Fibroblast of lung (primary cell): ENCODE data around the gene FXYD1.

Experiments used
- EZH2 ChIP-seq: IDR thresholded peaks from 2 replicates; pipeline ENCODE4 v1.5.1; 2012; ENCODE audit warnings: low read length, control low read depth, mild to moderate bottlenecking; ENCODE audit errors: missing control alignments
- TF ChIP-seq, protein P1 (sequence below), 2 donors: IDR thresholded peaks in 1 of 2; conservative IDR thresholded peaks in 1 of 2; 1 replicate in 1 of 2; 2 replicates in 1 of 2; pipeline ENCODE4 v1.5.1; 2011 to 2012; ENCODE audit warnings: low read length in 2 of 2, control low read depth in 1 of 2, inconsistent platforms in 1 of 2, low read depth in 1 of 2, mild to moderate bottlenecking in 1 of 2

DNA sequence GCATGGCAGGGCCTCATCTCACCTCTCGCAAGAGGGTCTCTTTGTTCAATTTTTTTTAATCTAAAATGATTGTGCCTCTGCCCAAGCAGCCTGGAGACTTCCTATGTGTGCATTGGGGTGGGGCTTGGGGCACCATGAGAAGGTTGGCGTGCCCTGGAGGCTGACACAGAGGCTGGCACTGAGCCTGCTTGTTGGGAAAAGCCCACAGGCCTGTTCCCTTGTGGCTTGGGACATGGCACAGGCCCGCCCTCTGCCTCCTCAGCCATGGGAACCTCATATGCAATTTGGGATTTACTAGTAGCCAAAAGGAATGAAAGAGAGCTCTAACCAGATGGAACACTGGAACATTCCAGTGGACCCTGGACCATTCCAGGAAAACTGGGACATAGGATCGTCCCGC, 15.1 kb upstream of the FXYD1 start:
- TF ChIP-seq, protein P1, sequence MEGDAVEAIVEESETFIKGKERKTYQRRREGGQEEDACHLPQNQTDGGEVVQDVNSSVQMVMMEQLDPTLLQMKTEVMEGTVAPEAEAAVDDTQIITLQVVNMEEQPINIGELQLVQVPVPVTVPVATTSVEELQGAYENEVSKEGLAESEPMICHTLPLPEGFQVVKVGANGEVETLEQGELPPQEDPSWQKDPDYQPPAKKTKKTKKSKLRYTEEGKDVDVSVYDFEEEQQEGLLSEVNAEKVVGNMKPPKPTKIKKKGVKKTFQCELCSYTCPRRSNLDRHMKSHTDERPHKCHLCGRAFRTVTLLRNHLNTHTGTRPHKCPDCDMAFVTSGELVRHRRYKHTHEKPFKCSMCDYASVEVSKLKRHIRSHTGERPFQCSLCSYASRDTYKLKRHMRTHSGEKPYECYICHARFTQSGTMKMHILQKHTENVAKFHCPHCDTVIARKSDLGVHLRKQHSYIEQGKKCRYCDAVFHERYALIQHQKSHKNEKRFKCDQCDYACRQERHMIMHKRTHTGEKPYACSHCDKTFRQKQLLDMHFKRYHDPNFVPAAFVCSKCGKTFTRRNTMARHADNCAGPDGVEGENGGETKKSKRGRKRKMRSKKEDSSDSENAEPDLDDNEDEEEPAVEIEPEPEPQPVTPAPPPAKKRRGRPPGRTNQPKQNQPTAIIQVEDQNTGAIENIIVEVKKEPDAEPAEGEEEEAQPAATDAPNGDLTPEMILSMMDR (conservative IDR thresholded peaks at IDR 0.05 in 1 of 2, IDR thresholded peaks at IDR 0.05 in 1 of 2; ENCODE audit: low read depth in 1 of 2, low read length in 2 of 2): no peak
- no peak for TF ChIP-seq EZH2
